Naive thymus-derived CD4-positive, alpha-beta T cell (primary cell): ENCODE measurements around the gene NINJ1. TPM values are rescaled to one million over a fixed set of nuclear protein-coding genes. Genes with fewer than 3 reads are reported as not detected.
A peak's percentile ranks its signal among the peaks of the same experiment; 100 is the strongest.

Experiments used
- ATAC-seq: fragments of 150-1000 bp; cut with Tn5 transposase; 2 replicates; pipeline ENCODE4 v1.10.0; 2021; ENCODE audit warnings: mild to moderate bottlenecking, moderate library complexity
- CTCF ChIA-PET: fragments of 350-600 bp; sonication (Branson Sonifier 250); formaldehyde crosslinking; loops from one replicate; lab custom pipeline; 2021; ENCODE audit warnings: antibody characterized with exemption; lab: Charles Lee
- POLR2A ChIA-PET: fragments of 350-600 bp; sonication (Branson Sonifier 250); formaldehyde crosslinking; loops from one replicate; lab custom pipeline; 2021; ENCODE audit warnings: antibody characterized with exemption, inconsistent platforms; lab: Charles Lee
- DNase-seq, 9 donors: peaks; one replicate each; pipeline versions ENCODE4 v3.0.0 to v3.0.0-alpha.2; 2020 to 2022; ENCODE audit warnings: mixed read lengths in 1 of 9
- H3K27ac ChIP-seq: one replicate; pipeline ENCODE4 v1.7.0; 2013; ENCODE audit warnings: mild to moderate bottlenecking, low read depth, low read length, moderate library complexity
- H3K27me3 ChIP-seq, 2 donors: one replicate each; pipeline ENCODE4 v1.7.0; 2013; ENCODE audit warnings: low read length in 2 of 2, mild to moderate bottlenecking in 2 of 2, moderate library complexity in 2 of 2; ENCODE audit not compliant: control insufficient read depth in 2 of 2, insufficient read depth in 2 of 2
- H3K36me3 ChIP-seq, 3 experiments: 1 replicate in 2 of 3; 2 replicates in 1 of 3; pipeline ENCODE4 v1.7.0; 2013; ENCODE audit warnings: low read length in 3 of 3, mild to moderate bottlenecking in 3 of 3, moderate library complexity in 1 of 3; ENCODE audit not compliant: insufficient read depth in 3 of 3, control insufficient read depth in 2 of 3
- H3K4me1 ChIP-seq, 2 donors: one replicate each; pipeline ENCODE4 v1.7.0; 2013; ENCODE audit warnings: low read length in 2 of 2, mild to moderate bottlenecking in 2 of 2, moderate library complexity in 1 of 2; ENCODE audit not compliant: control insufficient read depth in 2 of 2, insufficient read depth in 2 of 2
- H3K4me3 ChIP-seq: 2 replicates; pipeline ENCODE4 v1.7.0; 2013; ENCODE audit warnings: mild to moderate bottlenecking, low read length
- H3K9me3 ChIP-seq, 3 experiments: 1 replicate in 2 of 3; 2 replicates in 1 of 3; pipeline ENCODE4 v1.7.0; 2013; ENCODE audit warnings: low read length in 3 of 3; ENCODE audit not compliant: control insufficient read depth in 2 of 3
- H3K27ac Mint-ChIP-seq, 9 donors: one replicate each; pipeline ENCODE4 v1.8.0; 2020 to 2022; ENCODE audit warnings: mixed read lengths in 9 of 9, mild to moderate bottlenecking in 8 of 9, moderate library complexity in 5 of 9, inconsistent platforms in 2 of 9
- H3K27me3 Mint-ChIP-seq, 5 donors: one replicate each; pipeline ENCODE4 v1.8.0; 2021 to 2022; ENCODE audit warnings: mixed read lengths in 5 of 5, mild to moderate bottlenecking in 1 of 5
- H3K36me3 Mint-ChIP-seq, 5 donors: one replicate each; pipeline ENCODE4 v1.8.0; 2020 to 2022; ENCODE audit warnings: mixed read lengths in 5 of 5, mild to moderate bottlenecking in 3 of 5, inconsistent platforms in 1 of 5
- H3K4me1 Mint-ChIP-seq, 7 donors: one replicate each; pipeline ENCODE4 v1.8.0; 2020 to 2022; ENCODE audit warnings: mixed read lengths in 7 of 7, mild to moderate bottlenecking in 3 of 7, inconsistent platforms in 1 of 7
- H3K4me3 Mint-ChIP-seq, 10 donors: one replicate each; pipeline ENCODE4 v1.8.0; 2020 to 2022; ENCODE audit warnings: mild to moderate bottlenecking in 10 of 10, mixed read lengths in 10 of 10, moderate library complexity in 6 of 10, inconsistent platforms in 2 of 10
- H3K9me3 Mint-ChIP-seq, 11 donors: one replicate each; pipeline ENCODE4 v1.8.0; 2020 to 2022; ENCODE audit warnings: mixed read lengths in 11 of 11, mild to moderate bottlenecking in 4 of 11, inconsistent platforms in 1 of 11, moderate library complexity in 1 of 11
- intact Hi-C, 2 donors: fragments of 100-400 bp; cut with micrococcal nuclease; formaldehyde crosslinking; loops; one replicate each; pipeline ENCODE4 v1.15.1; 2023
- polyA plus RNA-seq, 2 donors: library from polyadenylated mRNA; unstranded; fragments of 300-500 nt; fragmentation: Illumina TruSeq; gene quantifications; one replicate each; pipeline ENCODE4 v1.2.3, GENCODE V29; 2021
- total RNA-seq, 6 experiments: library from RNA in 5 of 6; stranded (reverse) in 5 of 6; gene quantifications; 1 replicate in 5 of 6; 2 replicates in 1 of 6; pipeline ENCODE4 v1.2.3 and lab custom pipeline; 2021 to 2026

The NINJ1 gene
- total and polyA plus RNA-seq, 7 experiments from 2014 or later, result 30.7 to 163 (median 113) TPM

DNA sequence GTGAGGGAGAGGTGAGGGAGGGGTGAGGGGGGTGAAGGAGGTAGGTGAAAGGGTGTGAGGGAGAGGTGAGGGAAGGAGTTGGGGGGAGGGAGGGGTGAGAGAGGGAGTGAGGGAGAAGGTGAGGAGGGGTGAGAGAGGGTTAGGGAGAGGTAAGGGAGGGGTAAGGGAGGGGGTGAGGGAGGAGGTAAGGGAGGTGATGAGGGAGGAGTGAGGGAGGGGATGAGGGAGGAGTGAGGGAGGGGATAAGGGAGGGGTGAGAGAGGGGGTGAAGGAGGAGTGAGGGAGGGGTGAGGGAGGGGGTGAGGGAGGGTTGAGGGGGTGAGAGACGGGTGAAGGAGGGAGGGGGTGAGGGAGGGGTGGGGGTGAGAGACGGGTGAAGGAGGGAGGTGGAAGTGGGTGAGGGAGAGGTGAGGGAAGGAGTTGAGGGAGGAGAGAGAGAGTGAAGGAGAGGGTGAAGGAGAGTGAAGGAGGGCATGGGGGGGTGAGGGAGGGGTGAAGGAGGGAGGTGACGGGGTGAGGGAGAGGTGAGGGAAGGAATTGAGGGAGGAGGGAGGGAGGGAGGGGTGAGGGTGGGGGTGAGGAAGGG lies 18.5 kb downstream of the NINJ1 start:
- CTCF ChIA-PET, result no interaction called here
- Mint-ChIP-seq H3K9me3 (no peaks in the 10 kb centered on the region), H3K4me3 (no peak overlapping the region), H3K36me3 (peaks cover 0 to 7% (median 5%) of the 10 kb centered on the region in 5 donors), H3K4me1 (peaks cover 15 to 32% (median 26%) of the 10 kb centered on the region in 7 donors), H3K27me3 (no peaks in the 10 kb centered on the region), H3K27ac (no peak overlapping the region)
- POLR2A ChIA-PET, result interaction anchor here (1.4 to 1.7 kb wide), 2 partner anchors 8 to 10 kb away, joined by 4 to 6 read pairs; no protein-coding TSS in a partner anchor
- Histone ChIP-seq H3K27ac (no peak overlapping the region), H3K4me1 (peaks cover 5 to 8% of the 10 kb centered on the region in 2 donors), H3K4me3 (no peak overlapping the region), H3K27me3 (no peaks in the 10 kb centered on the region), H3K36me3 (peaks cover 0 to 36% (median 0%) of the 10 kb centered on the region in 3 experiments), H3K9me3 (no peaks in the 10 kb centered on the region)
- ATAC-seq, result no peak
- no peak for DNase-seq
- intact Hi-C loops, result no loop called here

DNA sequence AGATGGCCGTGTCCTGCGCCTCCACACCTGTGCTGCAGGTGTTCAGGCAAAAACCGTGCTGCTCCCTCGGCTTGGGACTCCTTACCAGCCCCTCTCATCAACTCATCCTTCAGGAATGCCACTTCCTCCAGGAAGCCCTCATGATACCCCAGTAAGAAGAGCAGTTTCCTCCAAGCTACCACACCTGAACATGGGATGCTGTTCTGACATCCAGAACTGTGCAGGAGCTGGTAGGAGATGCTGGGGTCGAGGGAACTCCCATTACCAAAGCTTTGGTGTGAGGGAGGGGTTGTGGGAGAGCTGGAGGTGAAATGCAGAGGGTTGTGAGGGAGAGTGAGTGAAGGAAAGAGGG lies 19.1 kb downstream of the NINJ1 start:
- CTCF ChIA-PET, result interaction anchor here (1.1 kb wide), 1 partner anchor 188 kb away, joined by 3 read pairs; no protein-coding TSS in a partner anchor
- Histone ChIP-seq H3K4me3 (no peak overlapping the region), H3K36me3 (peaks cover 0 to 39% (median 0%) of the 10 kb centered on the region in 3 experiments), H3K9me3 (no peaks in the 10 kb centered on the region), H3K27me3 (no peaks in the 10 kb centered on the region), H3K4me1 (peaks cover under 1 to 8% of the 10 kb centered on the region in 2 donors), H3K27ac (no peak overlapping the region)
- DNase-seq, result no peak
- H3K27me3 Mint-ChIP-seq, result no peaks in the 10 kb centered on the region
- POLR2A ChIA-PET, result interaction anchor here (1.3 kb wide), 1 partner anchor 89 kb away, joined by 3 read pairs; no protein-coding TSS in a partner anchor
- H3K27ac Mint-ChIP-seq, result peak overlapping the region in 4 of 9 donors; percentile 26 to 76 (median 46)
- peaks cover 10 to 26% (median 23%) of the 10 kb centered on the region in 7 donors for H3K4me1 Mint-ChIP-seq
- intact Hi-C loops, result no loop called here
- H3K36me3 Mint-ChIP-seq, result peaks cover 0 to 9% (median 5%) of the 10 kb centered on the region in 5 donors
- no peaks in the 10 kb centered on the region for H3K9me3 Mint-ChIP-seq
- no peak for ATAC-seq
- no peak overlapping the region for H3K4me3 Mint-ChIP-seq

DNA sequence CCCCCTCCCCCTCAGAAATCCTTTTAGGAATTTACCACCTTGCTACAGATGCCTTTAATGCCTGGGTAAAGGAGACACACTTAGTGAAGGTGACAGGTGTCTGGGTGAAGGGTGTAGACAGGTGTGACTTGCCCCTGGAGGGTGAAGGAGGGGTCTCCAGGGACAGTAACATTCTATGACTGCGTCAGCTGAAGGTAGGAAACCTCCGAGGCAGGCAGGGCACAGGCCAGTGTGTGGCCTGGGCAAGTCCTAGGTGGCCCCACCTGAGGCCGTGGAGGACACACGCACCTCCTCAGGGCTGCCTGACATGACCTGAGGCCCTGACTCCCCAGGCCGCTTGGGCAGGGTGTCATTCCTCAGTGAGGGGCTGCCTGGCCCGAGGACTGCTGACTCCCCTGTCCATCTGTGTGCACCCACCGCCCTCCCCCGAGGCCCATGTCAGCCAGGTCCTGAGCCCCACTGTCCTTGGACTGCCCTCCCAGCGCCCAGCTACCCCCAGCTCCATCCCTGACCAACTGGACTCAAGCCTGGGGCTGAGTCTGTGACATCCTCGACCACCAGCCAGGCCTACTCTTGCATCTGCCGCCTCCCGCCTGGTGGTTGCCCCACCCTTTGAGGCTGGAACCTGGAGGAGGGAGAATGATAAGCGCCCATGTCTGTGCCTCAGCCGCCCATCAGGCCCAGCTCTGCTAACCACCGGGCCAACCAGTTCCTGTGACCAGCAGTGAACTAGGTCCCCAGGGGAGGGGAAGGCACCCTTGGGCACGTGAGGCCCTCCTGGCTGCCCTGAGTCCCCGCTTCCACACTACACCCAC lies 19.7 kb downstream of the NINJ1 start:
- Mint-ChIP-seq H3K27me3 (no peaks in the 10 kb centered on the region), H3K4me3 (no peak overlapping the region), H3K36me3 (peaks cover 0 to 9% (median 5%) of the 10 kb centered on the region in 5 donors), H3K4me1 (peaks cover 8 to 20% (median 17%) of the 10 kb centered on the region in 7 donors), H3K27ac (peak overlapping the region in 4 of 9 donors; percentile 26 to 76 (median 46)), H3K9me3 (no peaks in the 10 kb centered on the region)
- peaks cover 0 to 3% of the 10 kb centered on the region in 2 donors for H3K4me1 ChIP-seq
- H3K36me3 ChIP-seq, result peaks cover 0 to 39% (median 0%) of the 10 kb centered on the region in 3 experiments
- CTCF ChIA-PET, result interaction anchor here (1.1 kb wide), 1 partner anchor 188 kb away, joined by 3 read pairs; no protein-coding TSS in a partner anchor
- ATAC-seq (no peak), DNase-seq (peak in 1 of 9 donors; percentile 6)
- intact Hi-C loops, result no loop called here
- H3K27ac ChIP-seq, result no peak overlapping the region
- H3K27me3 ChIP-seq, result no peaks in the 10 kb centered on the region
- H3K9me3 ChIP-seq, result no peaks in the 10 kb centered on the region
- POLR2A ChIA-PET, result interaction anchor here (1.3 kb wide), 1 partner anchor 89 kb away, joined by 3 read pairs; no protein-coding TSS in a partner anchor
- no peak overlapping the region for H3K4me3 ChIP-seq

DNA sequence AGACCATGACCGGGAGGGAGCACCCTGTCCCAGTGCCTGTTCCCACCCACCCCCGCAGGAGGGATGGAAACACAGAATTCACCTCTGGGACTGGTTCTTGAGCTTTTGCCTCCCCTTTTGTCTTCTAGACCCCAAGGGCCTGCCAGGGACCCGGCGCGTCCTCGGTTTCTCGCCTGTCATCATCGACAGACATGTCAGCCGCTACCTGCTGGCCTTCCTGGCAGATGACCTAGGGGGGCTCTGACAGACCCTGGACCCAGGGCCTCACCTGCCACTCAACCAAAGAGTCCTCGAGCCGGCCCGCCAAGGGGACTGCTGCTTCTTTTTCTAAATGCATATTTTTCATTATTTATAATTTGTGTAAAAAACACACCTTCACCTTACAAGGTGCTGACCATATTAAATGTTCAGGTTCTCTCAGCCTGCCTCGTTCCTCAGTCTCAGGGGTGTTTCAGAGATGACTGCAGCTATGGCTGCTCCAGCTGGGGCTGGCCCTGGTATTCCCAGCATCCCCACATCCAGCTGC lies 21.1 kb downstream of the NINJ1 start:
- H3K4me1 ChIP-seq, result peaks cover 4 to 8% of the 10 kb centered on the region in 2 donors
- DNase-seq, result peak in 1 of 9 donors; percentile 2
- peaks cover 12 to 23% (median 15%) of the 10 kb centered on the region in 7 donors for H3K4me1 Mint-ChIP-seq
- intact Hi-C loops, result no loop called here
- H3K27me3 ChIP-seq, result no peaks in the 10 kb centered on the region
- H3K4me3 ChIP-seq, result no peak overlapping the region
- H3K9me3 ChIP-seq, result no peaks in the 10 kb centered on the region
- H3K27me3 Mint-ChIP-seq, result no peaks in the 10 kb centered on the region
- no peak overlapping the region for H3K4me3 Mint-ChIP-seq
- H3K36me3 ChIP-seq, result peaks cover 0 to 50% (median 0%) of the 10 kb centered on the region in 3 experiments
- H3K36me3 Mint-ChIP-seq, result peaks cover 4 to 14% (median 10%) of the 10 kb centered on the region in 5 donors
- ChIA-PET CTCF (interaction anchor here (0.6 kb wide), 1 partner anchor 23 kb away, joined by 3 read pairs; no protein-coding TSS in a partner anchor), POLR2A (interaction anchor here (0.6 to 0.8 kb wide), 2 partner anchors 10 to 15 kb away, joined by 3 read pairs; no protein-coding TSS in a partner anchor)
- no peak for ATAC-seq
- no peaks in the 10 kb centered on the region for H3K9me3 Mint-ChIP-seq
- H3K27ac Mint-ChIP-seq, result no peak overlapping the region
- H3K27ac ChIP-seq, result no peak overlapping the region

DNA sequence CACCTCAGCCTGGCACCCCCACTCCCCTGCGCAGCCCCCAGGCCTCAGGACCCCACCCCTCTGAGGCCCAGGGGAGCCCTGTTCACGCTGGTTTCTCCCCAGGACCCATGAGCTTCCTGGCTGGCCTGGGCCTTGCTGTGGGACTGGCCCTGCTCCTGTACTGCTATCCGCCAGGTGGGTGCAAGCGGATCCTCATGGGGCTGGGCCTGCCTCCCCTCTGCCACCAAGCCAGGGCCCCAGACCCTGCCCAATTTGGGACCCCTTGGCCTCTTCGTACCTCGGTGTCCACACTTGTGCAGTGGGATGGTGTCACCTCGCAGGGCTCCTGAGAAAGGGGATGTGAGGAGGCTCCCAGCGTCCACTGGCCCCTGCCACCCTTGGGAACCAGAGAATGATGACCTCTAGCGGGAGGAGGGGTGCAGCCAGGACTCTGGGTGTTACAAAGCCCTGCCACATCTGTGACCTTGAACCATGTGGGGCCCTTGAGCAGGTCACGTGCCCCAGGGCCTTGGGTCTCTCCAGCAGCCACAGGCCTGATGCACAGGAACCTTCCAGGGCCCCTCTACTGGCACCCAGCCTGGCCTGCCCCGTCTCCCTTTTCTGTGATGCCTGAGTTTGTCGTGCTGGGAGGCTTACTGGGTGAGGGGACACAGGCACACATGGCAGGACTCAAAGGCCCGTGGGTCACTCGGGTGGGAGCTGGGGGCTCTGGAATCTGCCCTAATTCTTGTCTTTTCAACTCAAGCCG lies 21.8 kb downstream of the NINJ1 start:
- peaks cover 4 to 18% (median 10%) of the 10 kb centered on the region in 5 donors for H3K36me3 Mint-ChIP-seq
- ChIA-PET CTCF (no interaction called here), POLR2A (interaction anchor here (0.6 kb wide), 1 partner anchor 27 kb away, joined by 3 read pairs; no protein-coding TSS in a partner anchor)

More for the DNA sequence above, 21.8 kb downstream of the NINJ1 start:
- Mint-ChIP-seq H3K27ac (no peak overlapping the region), H3K27me3 (no peaks in the 10 kb centered on the region), H3K4me1 (peaks cover 14 to 29% (median 20%) of the 10 kb centered on the region in 7 donors), H3K9me3 (no peaks in the 10 kb centered on the region), H3K4me3 (no peak overlapping the region)
- Histone ChIP-seq H3K27ac (no peak overlapping the region), H3K9me3 (no peaks in the 10 kb centered on the region), H3K27me3 (no peaks in the 10 kb centered on the region), H3K4me3 (no peak overlapping the region), H3K4me1 (peaks cover 4 to 14% of the 10 kb centered on the region in 2 donors), H3K36me3 (peaks cover 0 to 55% (median 0%) of the 10 kb centered on the region in 3 experiments)
- intact Hi-C loops, result no loop called here
- DNase-seq (peak in 1 of 9 donors; percentile 7), ATAC-seq (no peak)
